Lung microvascular endothelial cell (primary cell): ENCODE measurements around the gene TMEM97. TPM values are rescaled to one million over a fixed set of nuclear protein-coding genes. Genes with fewer than 3 reads are reported as not detected.
"Not testable (repeated sequence)": the region's sequence is repeated elsewhere in the genome, so short reads cannot be mapped to it uniquely, and the experiment has no call there.

Source experiments
- DNase-seq, 2 donors: peaks; one replicate each; pipeline versions ENCODE4 v3.0.0 to v3.0.0-alpha.2; 2010; ENCODE audit warnings: low read depth in 2 of 2
- total RNA-seq: library from RNA; depleted of rRNA; stranded (reverse); fragments of >200 nt; gene quantifications from 2 replicates; pipeline ENCODE4 v1.2.1, GENCODE V29; 2014

TMEM97 gene
- total RNA-seq, result 10.3 and 26.4 TPM in 2 replicates

DNA sequence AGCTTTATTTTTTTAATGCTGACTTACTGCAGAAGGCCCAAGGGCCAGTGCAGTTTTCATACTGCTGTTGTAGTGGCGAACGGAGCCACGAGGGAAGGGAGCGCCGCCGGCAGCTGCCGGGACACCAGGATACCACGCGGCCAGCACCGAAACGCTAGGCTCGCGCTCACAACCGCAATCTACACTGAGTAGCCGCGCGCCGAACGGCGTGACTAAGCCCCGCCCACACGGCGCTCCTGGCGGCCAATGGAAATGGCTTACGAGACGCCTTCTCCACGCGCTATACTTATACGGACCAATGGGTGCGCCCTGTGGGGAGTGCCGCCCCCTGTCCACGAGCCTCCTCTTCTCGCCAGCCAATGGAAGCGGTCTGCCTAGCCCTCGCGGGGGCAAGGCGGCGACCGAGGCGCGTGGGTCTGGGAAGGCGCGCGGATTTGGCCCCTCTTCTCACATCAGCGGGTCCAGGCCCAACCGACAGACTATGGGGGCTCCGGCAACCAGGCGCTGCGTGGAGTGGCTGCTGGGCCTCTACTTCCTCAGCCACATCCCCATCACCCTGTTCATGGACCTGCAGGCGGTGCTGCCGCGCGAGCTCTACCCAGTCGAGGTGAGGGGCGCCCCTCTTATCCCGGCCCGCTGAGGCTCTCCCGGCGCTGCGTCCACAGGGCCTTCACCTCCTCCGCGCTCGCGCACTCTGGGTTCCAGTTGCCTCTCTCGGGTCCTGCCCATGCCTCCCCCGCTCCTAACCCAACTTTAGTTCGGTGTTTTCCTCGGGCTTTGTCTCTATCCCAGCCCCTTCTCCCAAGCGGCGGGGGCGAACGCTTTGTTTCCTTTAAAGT is at the start of gene TMEM97:
TMEM97 (plus strand) TSS at position 442 of the 839 bp plus-strand sequence; CDS start at position 482, 40 bp downstream.
- peak; percentile 98 for DNase-seq

- no peak for DNase-seq
Observed at GRCh38 chr17:28270055-28270454, 48.9 kb upstream of the TMEM97 start.

DNA sequence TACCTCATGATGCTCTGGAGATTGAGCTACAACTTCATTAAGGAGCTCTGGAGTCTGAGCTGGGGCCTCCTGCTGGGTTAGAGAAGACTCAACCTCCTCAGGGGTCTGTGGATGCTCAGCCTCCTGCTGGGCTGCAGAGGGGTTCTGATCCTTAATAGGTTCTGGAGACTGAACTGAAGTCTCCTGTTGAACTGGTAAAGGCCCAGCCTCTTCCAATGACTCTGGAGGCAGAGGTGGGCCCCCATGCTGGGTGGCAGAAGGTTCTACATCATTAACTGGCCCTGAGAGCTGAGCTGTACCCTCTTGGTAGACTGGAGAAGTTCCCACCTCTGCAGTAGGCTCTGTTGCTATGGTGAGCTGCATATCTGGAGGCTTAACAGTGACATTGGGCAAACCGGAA is 48.1 kb upstream of the TMEM97 start:
- no peak for DNase-seq

DNA sequence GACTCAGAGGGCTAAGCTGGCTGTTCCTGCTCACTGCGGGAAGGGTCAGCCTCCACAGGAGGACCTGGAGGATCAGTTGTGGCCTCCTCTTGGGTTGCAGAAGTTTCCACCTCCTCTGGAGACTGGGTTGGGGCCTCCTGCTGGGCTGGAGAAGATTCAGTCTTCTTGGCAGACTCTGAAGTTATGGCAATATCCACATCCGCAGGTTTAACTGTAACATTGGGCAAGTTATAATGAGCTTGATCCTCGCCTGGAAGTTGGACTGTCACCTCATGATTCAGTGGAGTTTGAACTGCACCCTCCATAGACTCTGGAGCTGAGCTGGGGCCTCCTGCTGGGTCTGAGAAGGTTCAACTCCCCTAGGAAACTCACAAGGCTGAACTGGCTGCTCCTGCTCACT is 47.6 kb upstream of the TMEM97 start:
- no peak for DNase-seq

- no peak for DNase-seq
Observed at GRCh38 chr17:28272166-28272565, 46.8 kb upstream of the TMEM97 start.

GRCh38 chr17:28273341-28273740 is 45.7 kb upstream of the TMEM97 start:
- DNase-seq, result not testable (repeated sequence)

GRCh38 chr17:28274591-28275265 is 44.3 kb upstream of the TMEM97 start:
- DNase-seq, result no peak

GRCh38 chr17:28276011-28276410 is 43.0 kb upstream of the TMEM97 start:
- no peak for DNase-seq

- no peak for DNase-seq
Observed at GRCh38 chr17:28279411-28279810, 39.6 kb upstream of the TMEM97 start.

DNA sequence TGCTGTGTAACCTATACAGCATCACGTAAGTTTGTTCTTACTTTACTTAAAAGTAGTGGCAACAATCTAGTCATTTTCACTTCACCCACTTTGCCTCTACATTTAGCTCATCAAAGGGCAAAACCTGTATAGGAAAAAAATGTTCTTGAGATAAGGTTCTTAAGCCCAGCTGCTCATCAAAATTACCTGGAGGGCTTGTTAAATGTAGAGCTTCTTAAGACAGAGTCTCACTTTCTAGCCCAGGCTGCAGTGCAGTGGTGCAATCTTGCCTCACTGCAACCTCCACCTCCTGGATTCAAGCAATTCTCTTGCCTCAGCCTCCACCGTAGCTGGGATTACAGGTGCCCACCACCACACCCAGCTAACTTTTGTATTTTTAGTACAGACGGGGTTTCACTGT is 38.2 kb upstream of the TMEM97 start:
- DNase-seq, result no peak

DNA sequence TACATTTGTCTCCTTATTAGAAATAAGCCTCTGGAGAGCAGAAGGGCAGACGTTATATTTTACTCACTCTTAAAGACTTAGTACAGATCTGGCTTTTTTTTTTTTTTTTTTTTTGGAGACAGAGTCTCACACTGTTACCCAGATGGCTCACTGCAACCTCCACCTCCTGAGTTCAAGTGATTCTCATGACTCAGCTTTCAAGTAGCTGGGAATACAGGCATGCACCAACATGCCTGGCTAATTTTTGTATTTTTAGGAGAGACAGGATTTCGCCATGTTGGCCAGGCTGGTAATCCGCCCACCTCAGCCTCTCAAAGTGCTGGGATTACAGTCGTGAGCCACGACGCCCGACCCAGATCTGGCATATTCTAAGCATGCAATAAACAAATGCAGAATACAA is 36.4 kb upstream of the TMEM97 start:
- DNase-seq, result peak in 1 of 2 donors; percentile 73

GRCh38 chr17:28285965-28286364 is 33.0 kb upstream of the TMEM97 start:
- no peak for DNase-seq

DNA sequence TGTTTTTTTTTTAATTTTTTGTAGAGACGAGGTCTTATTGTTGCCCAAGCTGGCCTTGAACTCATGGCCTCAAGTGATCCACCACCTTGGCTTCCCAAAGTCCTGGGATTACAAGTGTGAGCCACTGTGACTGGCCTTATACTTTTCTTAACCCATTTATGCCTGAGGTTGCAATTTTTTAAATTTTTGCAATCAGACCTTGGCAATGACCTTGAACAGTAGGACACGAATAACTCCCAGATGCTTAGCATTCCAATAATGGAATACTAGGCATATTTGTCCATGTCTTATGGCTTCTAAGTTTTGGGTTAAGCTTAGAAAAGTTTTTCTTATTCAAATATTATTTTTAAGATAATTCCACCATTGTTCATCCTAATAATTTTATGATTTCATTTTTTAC is 28.3 kb upstream of the TMEM97 start:
- DNase-seq, result no peak

DNA sequence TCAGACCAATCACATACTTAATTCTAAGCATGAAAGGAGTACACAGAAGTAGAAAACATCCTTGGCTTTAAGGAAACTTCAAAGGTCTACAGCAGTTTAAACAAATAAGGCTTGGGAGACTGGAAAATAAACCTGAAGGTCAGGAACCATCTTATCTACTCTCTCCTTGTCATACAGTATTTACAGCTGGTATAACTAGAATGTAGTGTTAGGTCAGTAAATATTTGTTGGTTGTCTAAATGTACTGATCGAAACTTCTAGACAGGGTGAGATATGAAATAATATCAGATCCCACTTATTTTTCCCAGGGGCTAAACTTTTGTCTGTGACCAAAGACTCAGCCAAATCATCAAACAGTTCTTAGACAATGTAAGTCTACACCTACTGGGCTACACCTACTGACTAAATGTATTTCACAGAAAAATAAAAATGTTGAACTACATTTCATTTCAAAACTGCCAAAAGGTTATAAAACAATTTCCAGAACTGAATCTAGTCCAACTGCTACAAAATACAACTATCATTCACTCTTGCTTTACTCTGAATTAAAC is 27.1 kb upstream of the TMEM97 start:
- no peak for DNase-seq

DNA sequence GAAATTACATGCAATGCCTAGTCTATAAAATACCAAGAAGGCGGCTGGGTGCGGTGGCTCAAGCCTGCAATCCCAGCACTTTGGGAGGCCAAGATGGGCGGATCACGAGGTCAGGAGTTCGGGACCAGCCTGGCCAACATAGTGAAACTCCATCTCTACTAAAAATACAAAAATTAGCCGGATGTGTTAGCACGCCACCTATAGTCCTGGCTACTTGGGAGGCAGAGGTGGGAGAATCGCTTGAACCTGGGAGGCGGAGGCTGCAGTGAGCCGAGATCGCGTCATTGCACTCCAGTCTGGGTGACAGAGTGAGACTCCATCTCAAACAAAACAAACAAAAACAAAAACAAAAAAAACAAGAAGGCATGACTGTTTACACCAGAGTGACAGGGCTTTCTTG is 26.1 kb upstream of the TMEM97 start:
- DNase-seq, result not testable (repeated sequence)

DNA sequence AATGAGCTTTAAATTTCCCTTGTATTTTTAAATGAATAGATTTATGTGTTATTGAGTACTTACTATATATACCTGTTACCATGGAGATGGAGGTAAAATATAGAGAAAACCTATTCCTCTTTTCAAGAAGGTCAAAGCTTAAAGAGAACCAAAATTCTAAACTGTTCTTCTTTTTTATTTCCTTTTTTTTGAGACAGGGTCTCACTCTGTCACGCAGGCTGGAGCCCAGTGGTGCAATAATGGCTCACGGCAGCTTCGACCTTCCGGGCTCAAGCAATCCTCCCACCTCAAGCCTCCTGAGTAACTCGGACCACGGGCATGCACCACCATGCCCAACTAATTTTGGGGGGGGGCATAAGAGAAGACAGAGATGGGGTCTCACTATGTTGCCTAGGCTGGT is 25.0 kb upstream of the TMEM97 start:
- no peak for DNase-seq

DNA sequence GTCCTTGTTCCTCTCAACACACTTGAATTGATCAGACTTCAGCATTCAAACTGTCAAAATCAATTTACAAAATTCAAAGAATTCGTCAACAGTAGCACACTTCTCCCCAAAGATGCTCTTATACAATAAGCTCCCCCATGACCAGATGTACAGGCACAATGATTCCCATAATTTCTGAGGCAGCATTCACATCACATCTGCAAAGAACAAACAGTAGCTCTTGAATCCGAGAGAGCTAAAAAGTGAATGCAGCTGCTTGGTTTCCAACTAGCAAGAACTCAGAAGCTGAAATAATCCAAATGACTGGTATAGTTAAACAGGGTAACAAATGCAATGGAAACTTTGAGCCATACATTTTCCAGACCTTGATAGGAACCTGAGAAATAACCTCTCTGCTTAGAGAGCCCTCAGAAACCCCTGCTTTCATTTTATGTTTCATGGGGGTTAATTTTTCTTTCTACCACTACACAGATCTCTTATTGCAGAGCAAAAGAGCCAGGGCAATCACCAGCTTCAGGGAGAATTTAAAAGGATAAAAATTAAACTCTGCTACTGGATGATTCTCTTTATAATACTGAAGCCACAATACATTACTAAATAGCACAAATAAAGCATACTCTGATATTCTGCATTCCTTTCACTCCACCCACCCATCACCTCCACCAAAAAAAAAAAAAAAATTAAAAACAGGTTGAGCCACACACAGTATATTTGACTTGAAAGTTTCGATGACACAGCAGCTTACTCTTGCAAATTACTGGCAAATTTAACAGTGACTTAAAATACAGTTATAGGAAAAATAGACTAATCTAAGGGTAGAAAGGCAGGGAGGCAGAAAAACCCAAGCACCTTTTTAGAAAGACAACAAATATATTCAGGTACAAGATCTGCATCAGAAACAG is 23.1 kb upstream of the TMEM97 start:
- no peak for DNase-seq

DNA sequence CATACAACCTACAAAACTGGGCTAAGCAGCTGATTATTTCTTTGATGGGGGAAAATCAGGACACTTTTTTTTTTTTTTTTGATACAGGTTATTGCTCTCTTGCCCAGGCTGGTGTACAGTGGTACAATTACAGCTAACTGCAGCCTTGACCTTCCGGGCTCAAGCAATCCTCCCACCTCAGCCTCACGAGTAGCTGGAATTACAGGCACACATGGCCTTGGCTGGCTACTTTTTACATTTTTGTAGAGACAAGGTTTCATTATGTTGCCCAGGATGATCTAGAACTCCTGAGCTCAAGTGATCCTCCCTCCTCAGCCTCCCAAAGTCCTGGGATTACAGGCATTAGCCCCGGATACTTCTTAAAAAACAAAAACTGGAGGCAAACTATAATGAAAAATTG is 20.6 kb upstream of the TMEM97 start:
- no peak for DNase-seq

GRCh38 chr17:28306954-28307401 is 12.0 kb upstream of the TMEM97 start:
- no peak for DNase-seq

DNA sequence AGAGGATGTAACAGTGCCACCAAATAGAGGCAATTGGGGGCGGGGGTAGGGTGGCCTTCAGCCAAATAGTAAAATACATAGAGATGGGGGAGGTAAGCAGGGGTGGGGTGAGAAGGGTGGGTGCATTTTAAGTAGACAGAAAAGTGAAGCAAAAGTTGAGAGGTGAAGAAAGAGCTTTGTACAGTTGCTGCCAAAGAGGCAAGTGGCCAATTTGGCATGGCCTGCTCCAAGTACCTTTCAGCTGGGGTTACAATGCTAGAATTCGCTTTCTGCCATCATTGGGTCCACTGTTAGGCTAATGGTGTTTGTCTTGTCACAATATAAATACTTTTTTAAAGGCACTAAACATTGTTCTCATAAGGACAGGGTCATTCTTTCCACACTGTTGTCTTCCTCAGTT is 5.2 kb upstream of the TMEM97 start:
- DNase-seq, result no peak

DNA sequence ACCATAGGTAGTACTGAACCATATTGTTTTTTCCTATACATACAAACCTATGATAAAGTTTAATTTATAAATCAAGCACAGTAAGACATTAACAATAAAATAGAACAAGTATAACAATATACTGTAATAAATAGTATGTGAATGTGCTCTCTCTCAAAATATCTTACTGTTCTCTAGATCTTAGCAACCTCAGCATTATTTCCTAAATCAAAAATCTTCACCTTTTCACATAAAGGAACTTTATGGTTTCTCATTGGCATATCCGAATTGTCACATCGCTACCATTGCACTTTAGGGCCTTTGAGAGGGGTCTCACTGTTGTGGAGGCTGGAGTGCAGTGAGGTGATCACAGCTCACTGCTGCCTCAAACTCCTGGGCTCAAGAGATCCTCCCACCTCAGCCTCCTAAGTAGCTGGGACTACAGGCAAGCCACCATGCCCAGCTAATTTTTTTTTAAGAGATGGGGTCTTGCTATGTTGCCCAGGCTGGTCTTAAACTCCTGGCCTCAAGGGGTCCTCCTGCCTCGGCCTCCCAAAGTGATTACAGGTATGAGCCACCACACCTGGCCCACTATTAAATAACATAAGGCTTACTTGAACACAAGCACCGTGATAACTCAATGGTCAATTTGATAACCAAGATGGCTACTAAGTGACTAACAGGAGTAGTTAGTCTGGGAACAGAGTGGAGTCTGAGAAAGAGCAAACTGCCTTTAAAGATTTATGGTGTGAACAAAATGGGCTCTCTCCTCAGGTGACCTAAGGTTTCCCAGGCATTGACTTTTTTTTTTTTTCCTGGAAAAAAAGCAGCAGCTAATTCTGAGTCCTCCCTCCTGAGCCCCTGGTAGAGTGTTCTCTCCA is 2.9 kb upstream of the TMEM97 start:
- DNase-seq, result no peak
